Naive thymus-derived CD8-positive, alpha-beta T cell (primary cell): Measurements from ENCODE around the gene CORO6. TPM values are rescaled to one million over a fixed set of nuclear protein-coding genes. Genes with fewer than 3 reads are reported as not detected.

ENCODE experiments used
- ATAC-seq, 2 donors: fragments of 150-1000 bp; cut with Tn5 transposase in 1 of 2; sonication (Bioruptor Pico), chemical (Tn5 transposase) in 1 of 2; 1 replicate in 1 of 2; 2 replicates in 1 of 2; pipeline ENCODE4 v1.10.0; 2021; ENCODE audit warnings: mild to moderate bottlenecking in 2 of 2, moderate library complexity in 2 of 2
- POLR2A ChIA-PET: fragments of 350-600 bp; sonication (Branson Sonifier 250); formaldehyde crosslinking; loops from one replicate; lab custom pipeline; 2021; ENCODE audit warnings: antibody characterized with exemption; lab: Charles Lee
- DNase-seq, 10 donors: peaks; one replicate each; pipeline versions ENCODE4 v3.0.0 to v3.0.0-alpha.2; 2020 to 2022
- H3K27ac Mint-ChIP-seq, 10 donors: one replicate each; pipeline ENCODE4 v1.8.0; 2020 to 2022; ENCODE audit warnings: mild to moderate bottlenecking in 10 of 10, mixed read lengths in 10 of 10, moderate library complexity in 4 of 10, inconsistent platforms in 1 of 10
- H3K27me3 Mint-ChIP-seq, 5 donors: one replicate each; pipeline ENCODE4 v1.8.0; 2021 to 2022; ENCODE audit warnings: mixed read lengths in 5 of 5
- H3K36me3 Mint-ChIP-seq, 3 donors: one replicate each; pipeline ENCODE4 v1.8.0; 2020 to 2022; ENCODE audit warnings: mixed read lengths in 3 of 3, mild to moderate bottlenecking in 2 of 3, inconsistent platforms in 1 of 3
- H3K4me1 Mint-ChIP-seq, 4 donors: one replicate each; pipeline ENCODE4 v1.8.0; 2021 to 2022; ENCODE audit warnings: mixed read lengths in 4 of 4
- H3K4me3 Mint-ChIP-seq, 10 donors: one replicate each; pipeline ENCODE4 v1.8.0; 2020 to 2022; ENCODE audit warnings: mild to moderate bottlenecking in 10 of 10, mixed read lengths in 10 of 10, moderate library complexity in 6 of 10, inconsistent platforms in 1 of 10
- H3K9me3 Mint-ChIP-seq, 9 donors: one replicate each; pipeline ENCODE4 v1.8.0; 2020 to 2022; ENCODE audit warnings: mixed read lengths in 9 of 9, mild to moderate bottlenecking in 3 of 9, inconsistent platforms in 1 of 9, moderate library complexity in 1 of 9
- polyA plus RNA-seq, 3 donors: library from polyadenylated mRNA; unstranded; fragments of 300-500 nt; fragmentation: Illumina TruSeq; gene quantifications; one replicate each; pipeline ENCODE4 v1.2.3, GENCODE V29; 2021
- total RNA-seq, 8 experiments: library from RNA in 2 of 8; stranded (reverse) in 2 of 8; gene quantifications; one replicate each; pipeline ENCODE4 v1.2.3 and lab custom pipeline; 2021 to 2026

The CORO6 gene
- total and polyA plus RNA-seq, 5 experiments from 2014 or later, result 0.22 to 2.2 (median 1.0) TPM; not detected in 1

- peaks cover 5 to 19% (median 16%) of the 10 kb centered on the region in 4 donors for H3K4me1 Mint-ChIP-seq
- POLR2A ChIA-PET, result interaction anchor here (1.4 to 6.0 kb wide), 6 partner anchors 8 to 352 kb away, joined by 4 to 43 read pairs (median 16); partner anchors contain the start of genes ABHD15, ANKRD13B and TP53I13
- H3K4me3 Mint-ChIP-seq, result no peak overlapping the region
- DNase-seq, result no peak
- ATAC-seq, result no peak
- H3K36me3 Mint-ChIP-seq, result peaks cover 0 to 41% (median 4%) of the 10 kb centered on the region in 3 donors
- no peaks in the 10 kb centered on the region for H3K27me3 Mint-ChIP-seq
- peak overlapping the region in 3 of 10 donors; percentile 11 to 62 (median 19) for H3K27ac Mint-ChIP-seq
- no peaks in the 10 kb centered on the region for H3K9me3 Mint-ChIP-seq
Observed at GRCh38 chr17:29578626-29579485, 43.9 kb downstream of the CORO6 start.

GRCh38 chr17:29577385-29578211 is 45.1 kb downstream of the CORO6 start:
- POLR2A ChIA-PET, result interaction anchor here (1.1 to 1.7 kb wide), 3 partner anchors 9 to 15 kb away, joined by 3 to 6 read pairs (median 4); partner anchors contain the start of genes ANKRD13B and TP53I13
- peak overlapping the region in 1 of 10 donors; percentile 18 for H3K27ac Mint-ChIP-seq
- peaks cover 8 to 25% (median 14%) of the 10 kb centered on the region in 4 donors for H3K4me1 Mint-ChIP-seq
- no peak for ATAC-seq
- no peak overlapping the region for H3K4me3 Mint-ChIP-seq
- peaks cover 0 to 48% (median 4%) of the 10 kb centered on the region in 3 donors for H3K36me3 Mint-ChIP-seq
- peak in 1 of 10 donors; percentile 59 for DNase-seq
- no peaks in the 10 kb centered on the region for H3K9me3 Mint-ChIP-seq
- no peaks in the 10 kb centered on the region for H3K27me3 Mint-ChIP-seq

- Mint-ChIP-seq H3K36me3 (peaks cover 0 to 43% (median 2%) of the 10 kb centered on the region in 3 donors), H3K4me1 (peaks cover 6 to 25% (median 14%) of the 10 kb centered on the region in 4 donors), H3K27ac (no peak overlapping the region), H3K9me3 (no peaks in the 10 kb centered on the region), H3K27me3 (no peaks in the 10 kb centered on the region), H3K4me3 (no peak overlapping the region)
- DNase-seq (peak in 1 of 10 donors; percentile 46), ATAC-seq (no peak)
- POLR2A ChIA-PET, result interaction anchor here (0.6 to 1.7 kb wide), 4 partner anchors 9 to 83 kb away, joined by 4 to 6 read pairs (median 4); partner anchors contain the start of genes ABHD15 and TP53I13
Observed at GRCh38 chr17:29577001-29577370, 45.7 kb downstream of the CORO6 start.

GRCh38 chr17:29576214-29577000 is 46.3 kb downstream of the CORO6 start:
- Mint-ChIP-seq H3K4me3 (no peak overlapping the region), H3K27me3 (no peaks in the 10 kb centered on the region), H3K9me3 (no peaks in the 10 kb centered on the region), H3K36me3 (peaks cover 0 to 43% (median 2%) of the 10 kb centered on the region in 3 donors), H3K27ac (no peak overlapping the region), H3K4me1 (peaks cover 6 to 25% (median 14%) of the 10 kb centered on the region in 4 donors)
- POLR2A ChIA-PET, result interaction anchor here (0.6 to 1.5 kb wide), 4 partner anchors 9 to 82 kb away, joined by 3 to 4 read pairs (median 4); partner anchors contain the start of genes ABHD15 and TP53I13
- ATAC-seq (no peak), DNase-seq (peak in 1 of 10 donors; percentile 57)

- POLR2A ChIA-PET, result interaction anchor here (1.0 to 1.5 kb wide), 4 partner anchors 8 to 40 kb away, joined by 3 to 4 read pairs (median 4); partner anchors contain the start of genes ABHD15 and TP53I13
- ATAC-seq (no peak), DNase-seq (peak in 1 of 10 donors; percentile 43)
- Mint-ChIP-seq H3K9me3 (no peaks in the 10 kb centered on the region), H3K4me1 (peaks cover 10 to 29% (median 16%) of the 10 kb centered on the region in 4 donors), H3K4me3 (no peak overlapping the region), H3K27me3 (no peaks in the 10 kb centered on the region), H3K27ac (no peak overlapping the region), H3K36me3 (peaks cover 0 to 41% (median 2%) of the 10 kb centered on the region in 3 donors)
Observed at GRCh38 chr17:29575511-29576213, 47.0 kb downstream of the CORO6 start.

GRCh38 chr17:29574732-29575510 is 47.8 kb downstream of the CORO6 start:
- Mint-ChIP-seq H3K4me3 (no peak overlapping the region), H3K27ac (peak overlapping the region in 4 of 10 donors; percentile 41 to 80 (median 67)), H3K9me3 (no peaks in the 10 kb centered on the region), H3K36me3 (peaks cover 0 to 35% (median 2%) of the 10 kb centered on the region in 3 donors), H3K27me3 (no peaks in the 10 kb centered on the region), H3K4me1 (peaks cover 10 to 24% (median 15%) of the 10 kb centered on the region in 4 donors)
- POLR2A ChIA-PET, result interaction anchor here (0.5 to 1.2 kb wide), 4 partner anchors 8 to 205 kb away, joined by 3 read pairs; no protein-coding TSS in a partner anchor
- DNase-seq, result peak in 1 of 10 donors; percentile 53
- no peak for ATAC-seq

GRCh38 chr17:29573871-29574731 is 48.6 kb downstream of the CORO6 start:
- Mint-ChIP-seq H3K9me3 (no peaks in the 10 kb centered on the region), H3K36me3 (peaks cover 0 to 33% (median 2%) of the 10 kb centered on the region in 3 donors), H3K4me3 (no peak overlapping the region), H3K27me3 (no peaks in the 10 kb centered on the region), H3K27ac (peak overlapping the region in 5 of 10 donors; percentile 11 to 80 (median 59)), H3K4me1 (peaks cover 14 to 27% (median 19%) of the 10 kb centered on the region in 4 donors)
- ATAC-seq, result no peak
- POLR2A ChIA-PET, result interaction anchor here (0.5 to 1.5 kb wide), 5 partner anchors 9 to 204 kb away, joined by 3 to 4 read pairs (median 3); no protein-coding TSS in a partner anchor
- no peak for DNase-seq

- H3K9me3 Mint-ChIP-seq, result no peaks in the 10 kb centered on the region
- no peak overlapping the region for H3K4me3 Mint-ChIP-seq
- ATAC-seq (no peak), DNase-seq (no peak)
- peak overlapping the region in 5 of 10 donors; percentile 11 to 72 (median 43) for H3K27ac Mint-ChIP-seq
- peaks cover 0 to 33% (median 2%) of the 10 kb centered on the region in 3 donors for H3K36me3 Mint-ChIP-seq
- no peaks in the 10 kb centered on the region for H3K27me3 Mint-ChIP-seq
- peaks cover 15 to 31% (median 21%) of the 10 kb centered on the region in 4 donors for H3K4me1 Mint-ChIP-seq
- POLR2A ChIA-PET, result interaction anchor here (0.8 to 1.5 kb wide), 3 partner anchors 15 to 40 kb away, joined by 3 to 7 read pairs (median 4); no protein-coding TSS in a partner anchor
Observed at GRCh38 chr17:29573558-29573869, 49.2 kb downstream of the CORO6 start.

GRCh38 chr17:29572691-29573557 is 49.8 kb downstream of the CORO6 start:
- peak overlapping the region in 1 of 10 donors; percentile 14 for H3K4me3 Mint-ChIP-seq

More at GRCh38 chr17:29572691-29573557, 49.8 kb downstream of the CORO6 start:
- ATAC-seq, result peak in 1 of 2 donors; percentile 49
- Mint-ChIP-seq H3K9me3 (no peaks in the 10 kb centered on the region), H3K27me3 (no peaks in the 10 kb centered on the region), H3K36me3 (peaks cover 0 to 33% (median 2%) of the 10 kb centered on the region in 3 donors), H3K27ac (peak overlapping the region in 2 of 10 donors; percentile 31 to 72), H3K4me1 (peaks cover 17 to 35% (median 21%) of the 10 kb centered on the region in 4 donors)
- POLR2A ChIA-PET, result interaction anchor here (0.6 to 1.5 kb wide), 4 partner anchors 15 to 163 kb away, joined by 3 to 7 read pairs (median 4); no protein-coding TSS in a partner anchor
- peak in 7 of 10 donors; percentile 24 to 66 (median 48) for DNase-seq
